LNCaP clone FGC (cell line): ENCODE measurements around the gene CDCP1.

Experiments
- DNase-seq: peaks from one replicate; pipeline ENCODE4 v3.0.0-alpha.2; 2011; ENCODE audit warnings: low read depth
- H3K4me3 ChIP-seq: 2 replicates; pipeline ENCODE4 v1.5.1; 2011; ENCODE audit warnings: mild to moderate bottlenecking, low read depth, low read length, control low read depth
- TF ChIP-seq, protein P1 (sequence below): IDR thresholded peaks from 2 replicates; pipeline ENCODE4 v1.5.1; 2012; ENCODE audit warnings: mild to moderate bottlenecking; ENCODE audit not compliant: control insufficient read depth, insufficient read depth; ENCODE audit errors: extremely low read depth

The CDCP1 gene

DNA sequence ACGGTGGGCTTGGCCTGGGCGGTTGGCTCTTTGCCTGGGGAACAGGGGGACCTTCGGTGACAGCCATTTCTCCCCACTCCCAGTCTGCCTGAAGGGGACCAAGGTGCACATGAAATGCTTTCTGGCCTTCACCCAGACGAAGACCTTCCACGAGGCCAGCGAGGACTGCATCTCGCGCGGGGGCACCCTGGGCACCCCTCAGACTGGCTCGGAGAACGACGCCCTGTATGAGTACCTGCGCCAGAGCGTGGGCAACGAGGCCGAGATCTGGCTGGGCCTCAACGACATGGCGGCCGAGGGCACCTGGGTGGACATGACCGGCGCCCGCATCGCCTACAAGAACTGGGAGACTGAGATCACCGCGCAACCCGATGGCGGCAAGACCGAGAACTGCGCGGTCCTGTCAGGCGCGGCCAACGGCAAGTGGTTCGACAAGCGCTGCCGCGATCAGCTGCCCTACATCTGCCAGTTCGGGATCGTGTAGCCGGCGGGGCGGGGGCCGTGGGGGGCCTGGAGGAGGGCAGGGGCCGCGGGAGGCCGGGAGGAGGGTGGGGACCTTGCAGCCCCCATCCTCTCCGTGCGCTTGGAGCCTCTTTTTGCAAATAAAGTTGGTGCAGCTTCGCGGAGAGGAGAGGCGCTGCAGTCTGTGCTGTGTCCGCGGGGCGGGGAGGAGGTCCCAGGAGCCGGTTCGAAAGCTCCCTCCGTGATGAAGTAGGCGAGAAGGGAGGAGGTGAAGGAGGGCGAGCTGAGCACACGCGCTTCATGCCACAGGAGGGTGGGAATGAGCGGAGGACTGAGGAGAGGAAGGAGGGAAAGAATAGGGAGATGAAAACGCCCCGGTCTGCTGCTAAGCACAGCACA, 110.5 kb downstream of the CDCP1 start:
- TF ChIP-seq, protein P1, sequence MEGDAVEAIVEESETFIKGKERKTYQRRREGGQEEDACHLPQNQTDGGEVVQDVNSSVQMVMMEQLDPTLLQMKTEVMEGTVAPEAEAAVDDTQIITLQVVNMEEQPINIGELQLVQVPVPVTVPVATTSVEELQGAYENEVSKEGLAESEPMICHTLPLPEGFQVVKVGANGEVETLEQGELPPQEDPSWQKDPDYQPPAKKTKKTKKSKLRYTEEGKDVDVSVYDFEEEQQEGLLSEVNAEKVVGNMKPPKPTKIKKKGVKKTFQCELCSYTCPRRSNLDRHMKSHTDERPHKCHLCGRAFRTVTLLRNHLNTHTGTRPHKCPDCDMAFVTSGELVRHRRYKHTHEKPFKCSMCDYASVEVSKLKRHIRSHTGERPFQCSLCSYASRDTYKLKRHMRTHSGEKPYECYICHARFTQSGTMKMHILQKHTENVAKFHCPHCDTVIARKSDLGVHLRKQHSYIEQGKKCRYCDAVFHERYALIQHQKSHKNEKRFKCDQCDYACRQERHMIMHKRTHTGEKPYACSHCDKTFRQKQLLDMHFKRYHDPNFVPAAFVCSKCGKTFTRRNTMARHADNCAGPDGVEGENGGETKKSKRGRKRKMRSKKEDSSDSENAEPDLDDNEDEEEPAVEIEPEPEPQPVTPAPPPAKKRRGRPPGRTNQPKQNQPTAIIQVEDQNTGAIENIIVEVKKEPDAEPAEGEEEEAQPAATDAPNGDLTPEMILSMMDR, result no peak
- no peak for DNase-seq
- no peak overlapping the region for H3K4me3 ChIP-seq

DNA sequence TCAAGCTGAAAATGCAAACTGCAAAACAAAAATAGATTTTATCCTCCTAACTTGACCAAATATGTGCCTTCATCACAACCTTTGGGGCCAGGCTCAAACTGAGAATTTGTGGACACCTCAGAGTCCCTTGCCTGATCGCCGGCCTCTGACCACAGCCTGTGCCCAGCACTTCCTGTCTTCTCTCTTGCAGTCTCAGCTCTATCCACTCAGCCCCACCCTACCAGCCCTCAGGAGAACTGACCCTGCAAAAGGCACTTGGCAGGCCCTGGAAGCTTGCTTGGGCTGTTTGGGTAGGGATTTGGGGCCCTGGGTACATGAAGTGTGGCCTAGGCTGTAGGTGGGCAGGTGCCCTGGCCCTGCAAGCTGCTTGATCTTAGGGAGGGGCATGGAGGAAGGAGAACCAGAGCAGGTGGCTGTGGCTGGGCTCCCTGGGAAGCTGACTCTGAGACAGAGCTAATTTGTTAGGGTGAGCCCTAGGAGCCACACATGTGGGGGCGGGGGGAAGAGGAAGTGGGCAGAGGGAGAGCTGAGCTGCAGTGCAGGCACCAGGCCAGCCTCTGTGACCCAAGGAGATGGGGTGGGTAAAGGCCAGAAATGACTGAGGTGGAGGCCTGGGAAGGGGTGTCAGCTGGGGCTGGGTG, 111.4 kb downstream of the CDCP1 start:
- TF ChIP-seq, protein P1, result no peak
- H3K4me3 ChIP-seq, result no peak overlapping the region
- DNase-seq, result no peak

DNA sequence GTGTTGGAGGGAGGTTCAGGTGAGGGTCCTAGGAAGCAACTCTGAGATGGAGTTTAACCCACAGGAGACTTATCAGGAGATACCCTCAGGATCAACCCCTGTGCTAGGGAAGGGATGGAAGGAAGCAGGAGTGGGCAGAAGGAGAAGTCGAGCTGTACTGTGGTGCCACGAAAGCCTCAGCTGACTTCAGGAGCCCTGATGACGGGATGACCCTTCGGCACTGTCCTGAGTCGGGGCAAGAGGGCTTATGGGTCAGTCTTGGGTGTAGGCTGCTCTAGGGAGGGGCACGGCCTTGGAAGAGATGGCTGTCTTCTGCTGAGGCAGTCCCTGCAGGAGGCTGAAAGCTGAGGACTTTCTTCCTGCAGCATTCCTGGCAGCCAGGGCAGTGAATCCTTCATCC, 112.4 kb downstream of the CDCP1 start:
- TF ChIP-seq, protein P1, result no peak
- DNase-seq, result no peak
- no peak overlapping the region for H3K4me3 ChIP-seq
